HG03196 (cell line): ENCODE results near the gene PRND.
"Not testable (repeated sequence)": the region's sequence is repeated elsewhere in the genome, so short reads cannot be mapped to it uniquely, and the experiment has no call there.

ENCODE experiments used
- ATAC-seq: cut with Tn5 transposase; IDR thresholded peaks from one replicate; pipeline ENCODE4 v1.9.1; 2021; ENCODE audit not compliant: unreplicated experiment

The PRND gene, protein sequence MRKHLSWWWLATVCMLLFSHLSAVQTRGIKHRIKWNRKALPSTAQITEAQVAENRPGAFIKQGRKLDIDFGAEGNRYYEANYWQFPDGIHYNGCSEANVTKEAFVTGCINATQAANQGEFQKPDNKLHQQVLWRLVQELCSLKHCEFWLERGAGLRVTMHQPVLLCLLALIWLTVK

DNA sequence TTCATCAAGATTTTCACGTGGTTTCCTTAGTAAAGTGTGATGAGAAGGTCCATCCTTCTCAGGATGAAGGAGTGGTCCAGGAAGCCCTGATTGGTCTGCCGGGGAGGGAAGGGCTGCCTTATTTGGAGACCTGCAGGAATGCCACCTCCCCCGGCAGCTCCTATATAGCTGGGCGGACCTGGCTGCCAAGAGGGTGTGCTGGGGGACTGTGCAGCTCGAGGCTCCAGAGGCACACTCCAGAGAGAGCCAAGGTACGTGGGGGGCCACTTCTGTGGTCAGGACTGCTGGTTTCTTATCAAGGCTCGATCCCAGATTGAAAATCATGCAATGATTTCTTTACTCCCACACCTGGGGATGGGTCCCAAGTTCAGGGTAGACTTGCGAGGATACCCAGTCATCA lies at the start of gene PRND:
Gene PRND, plus strand, starts transcription at position 191 of the 400 bp plus-strand sequence. CDS start 2,643 bp downstream, outside the sequence.
- no peak for ATAC-seq

DNA sequence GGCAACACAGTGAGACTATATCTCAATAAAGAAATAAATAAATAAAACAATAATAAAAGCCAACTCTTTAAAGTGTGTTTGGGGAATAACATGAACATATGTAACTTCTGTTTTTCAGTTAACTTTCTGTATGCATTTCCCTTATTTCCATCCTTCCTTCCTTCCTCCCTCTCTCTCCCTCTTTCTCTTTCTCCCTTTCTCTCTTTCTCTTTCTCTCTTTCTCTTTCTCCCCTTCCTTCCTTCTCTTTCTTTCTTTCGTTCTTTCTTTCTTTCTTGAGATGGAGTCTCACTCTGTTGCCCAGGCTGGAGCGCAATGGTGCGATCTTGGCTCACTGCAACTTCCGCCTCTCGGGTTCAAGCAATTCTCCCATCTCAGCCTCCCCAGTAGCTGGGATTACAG lies 48.8 kb upstream of the PRND start:
- ATAC-seq: no peak

DNA sequence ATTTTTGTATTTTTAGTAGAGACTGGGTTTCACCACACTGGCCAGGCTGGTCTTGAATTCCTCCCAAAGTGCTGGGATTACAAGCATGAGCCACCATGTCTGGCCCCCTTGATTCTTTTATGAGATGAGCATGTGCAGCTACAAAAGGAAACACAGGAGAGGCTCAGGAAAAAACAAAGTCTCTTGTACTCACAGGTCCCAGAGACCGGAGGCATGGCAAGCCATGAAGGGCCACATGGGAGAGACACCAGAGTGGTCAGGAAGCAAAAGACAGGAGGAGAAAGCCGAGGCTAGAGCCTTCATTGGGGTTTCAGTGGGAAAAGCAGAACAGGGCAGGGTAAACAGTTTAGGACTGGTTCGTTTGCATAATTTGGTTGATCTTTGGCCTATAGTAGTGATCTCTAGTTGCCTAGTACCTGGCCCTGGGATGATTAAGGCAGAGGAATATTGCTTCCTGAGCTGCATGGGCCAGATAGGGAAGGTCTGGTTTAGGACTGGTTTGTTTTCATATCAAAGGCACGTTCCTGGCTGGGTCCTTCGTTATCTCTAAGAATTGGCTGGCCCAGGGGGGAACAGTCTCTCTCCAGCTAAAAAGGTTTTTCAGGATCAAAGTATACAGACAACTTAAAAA lies 48.2 kb upstream of the PRND start:
- no peak for ATAC-seq

- ATAC-seq: no peak
These were observed 47.0 kb upstream of the PRND start for GRCh38 chr20:4674672-4675071.

GRCh38 chr20:4677846-4678245 lies 43.9 kb upstream of the PRND start:
- no peak for ATAC-seq

DNA sequence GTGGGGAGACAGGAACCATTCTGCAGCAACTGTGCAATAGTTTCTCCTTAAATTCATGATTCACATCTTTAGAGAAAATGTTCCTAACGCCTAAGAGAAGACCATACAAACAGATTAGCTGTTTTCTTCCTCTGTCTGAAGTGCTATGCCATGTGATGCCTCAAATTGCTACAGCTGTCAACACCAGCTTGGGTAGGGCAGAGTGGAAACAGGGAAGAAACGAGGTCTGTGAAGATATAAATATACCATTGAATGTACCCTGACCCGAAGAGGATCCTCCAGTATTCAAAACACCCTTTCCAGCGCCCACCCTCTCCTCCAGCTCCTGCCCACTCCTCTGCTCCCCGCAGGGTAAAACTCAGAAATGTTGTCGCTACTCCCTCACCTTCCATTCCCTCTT lies 40.3 kb upstream of the PRND start:
- ATAC-seq: no peak

DNA sequence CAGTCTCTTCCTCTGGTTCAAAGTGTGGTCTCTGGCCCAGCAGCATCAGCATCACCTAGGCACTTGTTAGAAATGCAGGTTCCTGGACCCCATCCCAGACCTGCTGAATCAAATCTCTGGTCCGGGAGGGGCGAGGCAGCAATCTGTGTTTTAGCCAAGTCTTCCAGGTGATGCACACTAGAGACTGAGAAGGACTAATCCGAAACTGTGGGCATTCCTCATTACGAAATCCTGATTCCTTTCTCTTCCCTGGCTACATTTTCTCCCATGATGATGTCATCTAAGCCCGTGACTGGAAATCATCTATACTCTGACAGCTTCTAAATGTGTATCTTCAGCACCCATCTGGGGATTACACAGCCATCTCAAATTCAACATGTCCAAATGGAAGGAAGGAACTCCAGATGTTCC lies 39.7 kb upstream of the PRND start:
- no peak for ATAC-seq

GRCh38 chr20:4682682-4683081 lies 39.0 kb upstream of the PRND start:
- no peak for ATAC-seq

DNA sequence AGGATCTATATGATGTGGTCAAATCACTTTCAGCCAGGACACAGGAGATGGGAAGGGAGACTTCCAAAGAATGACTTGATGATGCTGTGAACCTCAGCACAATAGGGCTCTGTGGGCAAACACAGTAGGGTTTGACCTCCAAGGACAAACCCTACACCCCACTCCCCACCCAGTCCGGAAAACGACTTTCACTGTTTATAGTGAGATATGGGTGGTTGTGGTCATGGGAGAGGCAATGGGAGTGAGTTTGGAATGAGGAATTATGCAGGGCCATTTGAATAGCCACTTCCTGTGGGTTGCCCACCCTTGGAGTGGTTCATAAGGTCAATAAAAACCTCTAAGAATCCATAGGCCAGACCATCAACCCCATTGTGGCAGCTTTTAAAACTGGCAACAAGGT lies 38.4 kb upstream of the PRND start:
- ATAC-seq: no peak

GRCh38 chr20:4684837-4685413 lies 36.8 kb upstream of the PRND start:
- no peak for ATAC-seq

DNA sequence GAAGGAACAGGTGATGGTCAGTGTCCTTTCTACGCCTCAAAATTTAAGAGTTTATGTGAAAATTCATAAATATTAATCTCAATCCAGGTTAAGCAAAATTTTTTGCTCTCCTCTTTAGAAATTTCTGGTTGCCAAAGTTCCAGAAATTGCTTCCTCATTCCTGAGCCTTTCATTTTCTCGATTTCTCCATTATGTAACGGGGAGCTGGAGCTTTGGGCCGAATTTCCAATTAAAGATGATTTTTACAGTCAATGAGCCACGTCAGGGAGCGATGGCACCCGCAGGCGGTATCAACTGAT lies 35.8 kb upstream of the PRND start:
- no peak for ATAC-seq

DNA sequence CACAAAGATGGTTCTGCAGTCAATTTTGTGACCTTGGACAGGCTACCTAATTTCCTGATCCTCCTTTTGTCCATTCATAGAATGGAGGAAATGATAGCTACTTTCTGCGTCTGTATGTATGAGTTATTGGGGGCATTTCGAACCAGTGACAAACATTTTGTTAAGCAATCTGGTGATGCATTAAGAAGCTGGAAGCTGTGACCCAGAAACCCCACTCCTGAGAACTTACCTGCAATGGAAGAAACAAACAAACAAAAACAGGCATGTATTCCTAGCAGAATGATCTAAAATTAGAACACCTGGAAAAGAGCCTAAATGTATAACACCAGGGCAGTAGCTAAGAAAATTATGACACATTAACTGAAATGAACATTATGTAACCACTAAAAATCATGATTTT lies 33.4 kb upstream of the PRND start:
- no peak for ATAC-seq

GRCh38 chr20:4689220-4689619 lies 32.5 kb upstream of the PRND start:
- ATAC-seq: no peak

- ATAC-seq: no peak
These were observed 30.0 kb upstream of the PRND start for GRCh38 chr20:4691753-4692152.

GRCh38 chr20:4694076-4694475 lies 27.6 kb upstream of the PRND start:
- ATAC-seq: no peak

DNA sequence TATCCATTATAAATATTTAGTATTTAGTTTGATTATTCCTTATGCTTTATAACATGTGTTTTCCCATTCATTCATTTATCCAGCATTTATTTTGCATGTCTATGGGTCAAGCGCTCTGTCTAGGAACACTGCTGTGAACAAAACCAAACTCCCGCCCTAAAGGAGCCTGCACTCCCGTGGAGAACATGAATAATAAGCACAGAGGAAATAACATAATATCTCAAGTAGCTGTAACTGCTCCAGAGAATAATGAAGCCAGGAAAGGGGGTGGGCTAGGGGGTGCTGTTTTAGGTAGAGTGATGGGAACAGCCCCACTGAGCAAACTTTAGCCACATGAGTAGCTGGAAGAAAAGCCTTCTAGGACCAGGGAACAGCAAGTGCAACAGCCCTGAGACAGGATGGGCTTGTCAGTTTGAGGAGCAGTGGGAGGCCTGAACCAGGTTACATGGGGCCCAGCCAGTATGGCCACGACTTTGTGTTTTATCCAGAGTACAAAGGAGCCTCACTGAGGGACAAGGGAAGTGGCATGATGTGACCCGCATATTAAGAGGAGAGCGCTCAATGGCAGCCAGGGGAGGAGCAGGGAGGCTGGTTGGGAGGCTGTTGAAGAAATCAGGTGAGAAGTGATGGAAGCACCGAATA lies 24.4 kb upstream of the PRND start:
- no peak for ATAC-seq

- no peak for ATAC-seq
These were observed 23.9 kb upstream of the PRND start for GRCh38 chr20:4697831-4698221.

GRCh38 chr20:4699216-4699615 lies 22.5 kb upstream of the PRND start:
- ATAC-seq: no peak

DNA sequence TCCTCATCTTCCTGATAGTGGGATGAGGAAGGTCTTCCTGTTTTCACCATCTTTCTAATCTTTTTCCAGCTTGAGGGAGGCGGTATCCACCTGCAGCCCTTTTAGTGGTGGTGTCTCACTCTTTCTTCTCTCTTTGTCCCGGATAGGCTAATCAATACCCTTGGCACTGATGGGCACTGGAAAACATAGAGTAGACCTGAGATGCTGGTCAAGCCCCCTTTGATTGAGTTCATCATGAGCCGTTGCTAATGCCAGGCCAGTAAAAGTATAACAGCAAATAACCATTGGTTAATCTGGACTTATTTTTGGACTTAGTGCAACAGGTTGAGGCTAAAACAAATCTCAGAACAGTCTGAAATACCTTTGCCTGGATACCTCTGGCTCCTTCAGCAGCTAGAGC lies 21.8 kb upstream of the PRND start:
- ATAC-seq: no peak

DNA sequence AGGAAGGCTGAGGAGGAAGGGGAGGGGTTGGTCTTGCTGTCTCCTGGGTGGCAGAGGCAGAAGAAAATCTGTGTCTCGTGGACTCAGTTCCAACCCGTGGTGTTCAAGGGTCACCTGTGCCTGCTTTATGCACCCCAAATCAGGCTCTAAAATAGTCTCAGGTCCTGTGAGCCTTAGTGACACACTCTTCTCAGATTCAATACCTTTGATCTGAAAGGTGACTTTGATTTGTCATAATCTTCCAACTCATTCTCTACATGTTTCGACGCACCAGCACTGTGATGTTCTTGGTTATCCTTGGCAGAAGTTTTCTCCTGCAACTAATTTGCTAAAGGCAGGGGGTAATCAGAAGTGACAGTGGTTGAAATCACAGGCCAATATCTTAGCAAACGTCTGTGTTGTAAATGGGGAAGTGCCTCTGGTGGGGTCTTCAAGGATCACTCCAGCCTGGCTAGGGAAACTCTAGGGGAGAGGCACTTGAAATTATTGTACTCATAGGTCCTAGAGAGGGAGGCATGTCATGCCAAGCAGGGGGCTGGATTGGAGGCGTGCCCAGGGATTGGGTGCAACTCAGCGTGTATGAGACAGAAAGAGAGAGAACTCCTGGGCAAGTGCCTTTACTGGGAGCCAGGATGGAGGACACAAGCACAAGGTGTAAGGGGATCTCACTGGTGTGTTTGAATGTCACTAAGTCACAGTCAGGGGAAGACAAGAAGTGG lies 19.0 kb upstream of the PRND start:
- no peak for ATAC-seq

DNA sequence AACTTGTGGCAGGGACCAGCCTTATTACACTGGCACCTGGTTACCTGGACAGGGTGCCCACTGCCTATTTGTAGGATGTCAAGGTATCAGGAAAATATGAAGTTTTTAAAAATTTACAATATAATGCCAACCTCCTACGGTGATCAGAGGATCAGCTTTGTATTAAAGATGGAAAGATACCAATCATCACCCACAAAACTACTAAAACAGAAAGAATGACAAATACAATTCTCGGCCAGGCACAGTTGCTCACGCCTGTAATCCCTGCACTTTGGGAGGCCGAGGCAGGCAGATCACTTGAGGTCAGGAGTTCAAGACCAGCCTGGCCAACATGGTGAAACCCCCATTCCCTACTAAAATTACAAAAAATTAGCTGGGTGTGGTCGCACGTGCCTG lies 18.4 kb upstream of the PRND start:
- no peak for ATAC-seq

GRCh38 chr20:4706941-4707340 lies 14.8 kb upstream of the PRND start:
- ATAC-seq: not testable (repeated sequence)
